Endothelial cell (in vitro differentiated cells): Measurements from ENCODE around the gene THSD4. TPM values are rescaled to one million over a fixed set of nuclear protein-coding genes. Genes with fewer than 3 reads are reported as not detected.

Source experiments
- DNase-seq: peaks from one replicate; pipeline ENCODE4 v3.0.0; 2021; ENCODE audit warnings: low spot score
- H3K27ac Mint-ChIP-seq: one replicate; pipeline ENCODE4 v1.8.0; 2021; ENCODE audit warnings: mixed read lengths, inconsistent platforms; ENCODE audit not compliant: unreplicated experiment
- H3K27me3 Mint-ChIP-seq: one replicate; pipeline ENCODE4 v1.8.0; 2021; ENCODE audit warnings: mild to moderate bottlenecking, moderate library complexity, mixed read lengths, inconsistent platforms; ENCODE audit not compliant: unreplicated experiment
- H3K36me3 Mint-ChIP-seq: one replicate; pipeline ENCODE4 v1.8.0; 2021; ENCODE audit warnings: mild to moderate bottlenecking, low read depth, mixed read lengths, inconsistent platforms; ENCODE audit not compliant: unreplicated experiment
- H3K4me1 Mint-ChIP-seq: one replicate; pipeline ENCODE4 v1.8.0; 2021; ENCODE audit warnings: mild to moderate bottlenecking, mixed read lengths, inconsistent platforms; ENCODE audit not compliant: unreplicated experiment
- H3K4me3 Mint-ChIP-seq: one replicate; pipeline ENCODE4 v1.8.0; 2021; ENCODE audit warnings: mild to moderate bottlenecking, mixed read lengths, inconsistent platforms; ENCODE audit not compliant: unreplicated experiment
- H3K9me3 Mint-ChIP-seq: one replicate; pipeline ENCODE4 v1.8.0; 2021; ENCODE audit warnings: mixed read lengths, inconsistent platforms; ENCODE audit not compliant: unreplicated experiment
- total RNA-seq: library from RNA; stranded (reverse); fragmentation: NEBNext Ultra II Directional; extraction: Animal tissue kit (Norgen Biotek cat#: 25700); gene quantifications from one replicate; pipeline ENCODE4 v1.2.1, GENCODE V29; 2021; ENCODE audit not compliant: unreplicated experiment
- TF ChIP-seq, protein P1 (sequence below): fragments of 200-600 bp; sonication (generic); IDR thresholded peaks from one replicate; pipeline ENCODE4 v1.5.0; 2021; ENCODE audit warnings: antibody characterized with exemption; ENCODE audit not compliant: unreplicated experiment

Gene THSD4
- total RNA-seq, 1 donor from 2014 or later, result 0.92 TPM

DNA sequence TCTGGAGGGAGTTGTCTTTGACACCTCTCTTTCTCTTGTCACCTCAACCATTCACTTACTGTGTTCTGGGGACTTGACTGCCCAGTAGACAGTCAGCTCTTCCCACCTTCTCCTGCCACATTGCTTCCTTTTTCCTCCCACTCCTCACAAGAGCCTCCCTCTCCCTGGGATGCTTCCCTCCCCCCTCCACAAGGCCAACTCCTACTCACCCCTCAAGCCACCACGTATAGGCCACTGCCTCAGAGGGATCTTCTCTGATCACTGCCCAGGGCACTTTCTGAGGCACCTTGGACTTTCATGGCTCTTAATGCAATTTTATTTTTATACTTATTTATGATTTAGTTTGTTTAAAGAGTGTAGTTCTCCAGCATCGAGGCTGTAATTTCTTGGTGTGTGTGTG lies 23.2 kb downstream of the THSD4 start:
- Mint-ChIP-seq H3K9me3 (no peaks in the 10 kb centered on the region), H3K4me1 (peaks cover 2% of the 10 kb centered on the region), H3K4me3 (no peak overlapping the region), H3K27ac (no peak overlapping the region), H3K27me3 (peaks cover 2% of the 10 kb centered on the region), H3K36me3 (no peaks in the 10 kb centered on the region)
- TF ChIP-seq, protein P1, sequence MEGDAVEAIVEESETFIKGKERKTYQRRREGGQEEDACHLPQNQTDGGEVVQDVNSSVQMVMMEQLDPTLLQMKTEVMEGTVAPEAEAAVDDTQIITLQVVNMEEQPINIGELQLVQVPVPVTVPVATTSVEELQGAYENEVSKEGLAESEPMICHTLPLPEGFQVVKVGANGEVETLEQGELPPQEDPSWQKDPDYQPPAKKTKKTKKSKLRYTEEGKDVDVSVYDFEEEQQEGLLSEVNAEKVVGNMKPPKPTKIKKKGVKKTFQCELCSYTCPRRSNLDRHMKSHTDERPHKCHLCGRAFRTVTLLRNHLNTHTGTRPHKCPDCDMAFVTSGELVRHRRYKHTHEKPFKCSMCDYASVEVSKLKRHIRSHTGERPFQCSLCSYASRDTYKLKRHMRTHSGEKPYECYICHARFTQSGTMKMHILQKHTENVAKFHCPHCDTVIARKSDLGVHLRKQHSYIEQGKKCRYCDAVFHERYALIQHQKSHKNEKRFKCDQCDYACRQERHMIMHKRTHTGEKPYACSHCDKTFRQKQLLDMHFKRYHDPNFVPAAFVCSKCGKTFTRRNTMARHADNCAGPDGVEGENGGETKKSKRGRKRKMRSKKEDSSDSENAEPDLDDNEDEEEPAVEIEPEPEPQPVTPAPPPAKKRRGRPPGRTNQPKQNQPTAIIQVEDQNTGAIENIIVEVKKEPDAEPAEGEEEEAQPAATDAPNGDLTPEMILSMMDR, result no peak
- no peak for DNase-seq

DNA sequence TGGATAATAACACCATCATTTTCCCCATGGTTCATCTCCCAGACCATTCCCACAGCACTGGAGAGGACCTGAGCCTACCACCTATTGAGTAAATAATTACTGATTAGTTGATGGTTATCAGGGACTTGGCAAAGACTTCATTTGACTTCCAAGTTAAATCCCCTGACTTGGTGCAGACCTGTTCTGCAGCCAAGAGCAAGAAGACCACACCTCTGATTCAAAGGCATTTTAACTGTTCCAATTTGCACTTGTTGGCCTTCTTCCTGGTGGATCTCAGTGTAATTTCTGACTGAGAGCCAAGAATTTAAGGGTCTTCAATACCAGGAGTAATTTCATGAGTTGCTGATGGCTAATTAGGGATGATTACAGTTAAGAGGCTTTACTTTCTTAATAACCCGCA lies 24.0 kb downstream of the THSD4 start:
- DNase-seq, result no peak
- Mint-ChIP-seq H3K4me3 (no peak overlapping the region), H3K4me1 (peaks cover 2% of the 10 kb centered on the region), H3K36me3 (no peaks in the 10 kb centered on the region), H3K9me3 (no peaks in the 10 kb centered on the region), H3K27me3 (peaks cover 2% of the 10 kb centered on the region), H3K27ac (no peak overlapping the region)
- TF ChIP-seq, protein P1, result no peak

DNA sequence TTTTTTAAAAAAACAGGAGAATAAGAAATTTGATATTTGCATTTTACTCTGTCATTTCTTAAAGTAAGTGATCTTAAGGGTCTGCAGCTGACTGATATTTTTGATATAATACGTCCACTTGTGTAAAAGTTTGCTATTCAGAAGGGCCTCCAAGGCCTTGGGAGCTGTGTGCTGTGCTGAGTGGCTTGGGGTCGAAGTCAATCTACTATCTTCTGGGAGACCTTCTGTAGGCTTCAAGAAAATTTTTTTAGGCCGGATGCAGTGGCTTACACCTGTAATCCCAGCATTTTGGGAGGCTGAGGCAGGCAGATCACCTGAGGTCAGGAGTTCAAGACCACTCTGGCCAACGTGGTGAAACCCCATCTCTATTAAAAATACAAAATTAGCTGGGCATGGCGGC lies 26.3 kb downstream of the THSD4 start:
- no peak for DNase-seq
- H3K4me3 Mint-ChIP-seq, result no peak overlapping the region
- peaks cover 2% of the 10 kb centered on the region for H3K27me3 Mint-ChIP-seq
- TF ChIP-seq, protein P1, result no peak
- no peaks in the 10 kb centered on the region for H3K9me3 Mint-ChIP-seq
- H3K36me3 Mint-ChIP-seq, result no peaks in the 10 kb centered on the region
- no peak overlapping the region for H3K27ac Mint-ChIP-seq
- no peaks in the 10 kb centered on the region for H3K4me1 Mint-ChIP-seq

DNA sequence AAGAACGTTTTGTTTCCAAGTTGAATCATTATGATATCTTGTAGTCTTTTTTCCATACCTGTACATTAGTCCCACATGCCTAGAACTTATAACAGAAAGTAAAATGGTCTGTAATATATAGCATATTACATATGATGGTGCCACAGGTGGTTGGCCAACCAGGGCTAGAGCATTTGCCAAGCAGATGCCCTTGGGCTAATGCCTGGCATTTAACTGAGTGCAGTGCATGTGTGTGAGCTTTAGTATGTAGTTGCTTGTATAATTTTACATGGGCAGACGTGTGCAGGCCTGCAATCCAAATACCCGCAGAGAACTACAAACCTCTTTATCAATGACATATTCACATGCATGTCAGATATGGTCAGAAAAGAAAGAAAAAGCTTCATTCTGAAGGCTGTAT lies 27.5 kb downstream of the THSD4 start:
- H3K4me3 Mint-ChIP-seq, result no peak overlapping the region
- DNase-seq, result no peak
- no peaks in the 10 kb centered on the region for H3K36me3 Mint-ChIP-seq
- TF ChIP-seq, protein P1, result no peak
- no peak overlapping the region for H3K27ac Mint-ChIP-seq
- no peaks in the 10 kb centered on the region for H3K4me1 Mint-ChIP-seq
- H3K27me3 Mint-ChIP-seq, result peaks cover 2% of the 10 kb centered on the region
- H3K9me3 Mint-ChIP-seq, result no peaks in the 10 kb centered on the region

DNA sequence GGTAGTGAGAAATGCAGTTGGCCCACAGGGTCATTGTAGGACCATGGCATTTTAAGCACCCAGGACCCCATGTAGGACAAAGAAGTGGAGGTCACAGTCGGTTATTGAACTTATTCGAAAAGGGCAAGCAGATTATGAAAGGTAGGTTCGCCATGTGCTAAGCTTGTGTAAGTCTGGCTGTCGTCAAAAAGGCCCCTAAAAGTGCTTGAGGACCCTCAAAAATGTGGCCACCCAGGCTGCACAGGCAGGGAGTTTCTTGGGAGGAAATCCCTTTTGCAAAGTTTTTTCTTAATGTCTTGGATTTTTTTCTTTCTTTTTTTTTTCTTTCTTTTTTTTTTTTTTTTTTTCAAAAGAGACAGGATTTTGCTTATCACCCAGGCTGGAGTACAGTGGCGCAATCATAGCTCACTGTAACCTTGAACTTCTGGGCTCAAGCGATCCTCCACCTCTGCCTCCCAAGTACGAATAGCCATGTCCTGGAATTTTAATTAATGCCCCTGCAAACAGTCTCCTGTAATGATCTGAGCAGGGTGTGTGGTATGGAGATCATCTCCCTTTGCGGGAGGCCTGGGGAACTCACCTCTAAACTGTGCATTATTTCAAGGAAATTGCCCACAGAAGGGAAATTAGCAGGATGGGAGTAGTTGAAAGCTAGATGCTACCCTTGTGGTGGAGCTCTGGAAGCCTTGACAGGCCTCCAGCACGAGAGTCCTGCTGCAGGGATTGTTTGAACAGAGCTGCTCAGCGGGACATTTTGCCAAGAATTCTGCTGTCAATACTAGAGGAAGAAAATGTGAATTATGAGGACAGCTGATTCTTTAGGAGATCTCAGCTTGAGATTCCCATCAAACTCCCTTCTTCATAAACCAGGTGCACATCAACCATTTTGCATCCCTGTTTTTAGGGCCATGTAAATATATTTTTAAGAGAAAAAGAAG lies 28.4 kb downstream of the THSD4 start:
- H3K9me3 Mint-ChIP-seq, result no peaks in the 10 kb centered on the region
- no peak for DNase-seq
- no peak overlapping the region for H3K27ac Mint-ChIP-seq
- H3K4me1 Mint-ChIP-seq, result no peaks in the 10 kb centered on the region
- no peak overlapping the region for H3K4me3 Mint-ChIP-seq
- peaks cover 2% of the 10 kb centered on the region for H3K27me3 Mint-ChIP-seq
- H3K36me3 Mint-ChIP-seq, result no peaks in the 10 kb centered on the region
- TF ChIP-seq, protein P1, result no peak
